Stimulated activated naive CD8-positive, alpha-beta T cell treated with anti-CD3 and anti-CD28 coated beads, Interleukin-15, Interleukin-2, amounts not matched to agents 100 ng/mL and 50 ng/mL, for 24 hours (primary cell): ENCODE measurements around the gene TMEM165.

Experiments used
- H3K27ac Mint-ChIP-seq: one replicate; pipeline ENCODE4 v1.8.0; 2021; ENCODE audit warnings: mild to moderate bottlenecking, mixed read lengths
- H3K27me3 Mint-ChIP-seq: one replicate; pipeline ENCODE4 v1.8.0; 2021; ENCODE audit warnings: mixed read lengths
- H3K36me3 Mint-ChIP-seq: one replicate; pipeline ENCODE4 v1.8.0; 2021; ENCODE audit warnings: low read depth, mixed read lengths
- H3K4me1 Mint-ChIP-seq: one replicate; pipeline ENCODE4 v1.8.0; 2021; ENCODE audit warnings: low read depth, mixed read lengths
- H3K4me3 Mint-ChIP-seq: one replicate; pipeline ENCODE4 v1.8.0; 2021; ENCODE audit warnings: mild to moderate bottlenecking, mixed read lengths
- H3K9me3 Mint-ChIP-seq: one replicate; pipeline ENCODE4 v1.8.0; 2021; ENCODE audit warnings: mixed read lengths

TMEM165 gene

GRCh38 chr4:55446578-55446922 is 50.8 kb downstream of the TMEM165 start:
- no peaks in the 10 kb centered on the region for H3K9me3 Mint-ChIP-seq
- no peak overlapping the region for H3K4me3 Mint-ChIP-seq
- no peak overlapping the region for H3K27ac Mint-ChIP-seq
- H3K4me1 Mint-ChIP-seq: peaks cover 15% of the 10 kb centered on the region
- H3K36me3 Mint-ChIP-seq: peaks cover 50% of the 10 kb centered on the region
- no peaks in the 10 kb centered on the region for H3K27me3 Mint-ChIP-seq

- Mint-ChIP-seq H3K27ac (no peak overlapping the region), H3K4me1 (peaks cover 15% of the 10 kb centered on the region), H3K4me3 (no peak overlapping the region), H3K9me3 (no peaks in the 10 kb centered on the region), H3K27me3 (no peaks in the 10 kb centered on the region), H3K36me3 (peaks cover 52% of the 10 kb centered on the region)
Observed at GRCh38 chr4:55447108-55447708, 51.5 kb downstream of the TMEM165 start.

GRCh38 chr4:55447831-55448230 is 52.1 kb downstream of the TMEM165 start:
- H3K4me1 Mint-ChIP-seq: peaks cover 11% of the 10 kb centered on the region
- H3K27me3 Mint-ChIP-seq: no peaks in the 10 kb centered on the region
- H3K36me3 Mint-ChIP-seq: peaks cover 50% of the 10 kb centered on the region
- H3K9me3 Mint-ChIP-seq: no peaks in the 10 kb centered on the region
- no peak overlapping the region for H3K27ac Mint-ChIP-seq
- H3K4me3 Mint-ChIP-seq: no peak overlapping the region

DNA sequence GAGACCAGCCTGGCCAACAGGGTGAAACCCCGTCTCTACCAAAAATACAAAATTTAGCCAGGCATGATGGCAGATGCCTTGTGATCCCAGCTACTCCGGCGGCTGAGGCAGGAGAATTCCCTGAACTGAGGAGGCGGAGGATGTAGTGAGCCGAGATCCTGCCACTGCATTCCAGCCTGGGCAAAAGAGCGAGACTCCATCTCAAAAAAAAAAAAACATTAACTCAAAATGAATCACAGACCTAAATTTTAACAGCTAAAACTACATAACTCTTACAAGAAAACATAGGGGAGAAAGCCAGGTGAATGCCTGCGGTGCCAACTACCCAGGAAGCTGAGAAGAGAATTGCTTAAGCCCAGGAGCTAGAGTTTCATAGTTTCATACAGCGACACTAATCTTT is 54.8 kb downstream of the TMEM165 start:
- Mint-ChIP-seq H3K9me3 (no peaks in the 10 kb centered on the region), H3K27ac (no peak overlapping the region), H3K4me3 (no peak overlapping the region), H3K27me3 (no peaks in the 10 kb centered on the region), H3K4me1 (peaks cover 11% of the 10 kb centered on the region), H3K36me3 (peaks cover 58% of the 10 kb centered on the region)

DNA sequence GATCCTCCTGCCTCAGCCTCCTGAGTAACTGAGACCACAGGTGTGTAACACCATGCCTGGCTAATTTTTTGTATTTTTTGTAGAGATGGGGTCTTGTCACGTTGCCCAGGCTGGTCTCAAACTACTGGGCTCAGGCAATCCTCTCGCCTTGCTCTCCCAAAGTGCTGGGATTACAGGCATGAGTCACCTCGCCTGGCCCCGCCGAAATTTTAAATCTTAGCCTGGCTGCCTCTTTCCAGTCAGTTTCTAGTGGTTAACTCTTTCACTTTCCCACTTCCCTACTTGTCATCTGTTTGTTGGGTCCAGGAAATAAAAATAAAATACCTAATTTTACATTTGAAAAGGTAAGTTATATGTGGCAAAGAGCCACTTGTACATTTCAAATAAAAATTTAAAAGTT is 62.4 kb downstream of the TMEM165 start:
- Mint-ChIP-seq H3K4me3 (no peak overlapping the region), H3K36me3 (peaks cover 29% of the 10 kb centered on the region), H3K27me3 (no peaks in the 10 kb centered on the region), H3K9me3 (no peaks in the 10 kb centered on the region), H3K4me1 (no peaks in the 10 kb centered on the region), H3K27ac (no peak overlapping the region)

GRCh38 chr4:55458611-55459010 is 62.9 kb downstream of the TMEM165 start:
- no peak overlapping the region for H3K4me3 Mint-ChIP-seq
- H3K36me3 Mint-ChIP-seq: peaks cover 30% of the 10 kb centered on the region
- H3K9me3 Mint-ChIP-seq: no peaks in the 10 kb centered on the region
- no peak overlapping the region for H3K27ac Mint-ChIP-seq
- no peaks in the 10 kb centered on the region for H3K27me3 Mint-ChIP-seq
- no peaks in the 10 kb centered on the region for H3K4me1 Mint-ChIP-seq

- Mint-ChIP-seq H3K4me1 (no peaks in the 10 kb centered on the region), H3K27ac (no peak overlapping the region), H3K36me3 (peaks cover 42% of the 10 kb centered on the region), H3K9me3 (peaks cover 4% of the 10 kb centered on the region), H3K27me3 (no peaks in the 10 kb centered on the region), H3K4me3 (no peak overlapping the region)
Observed at GRCh38 chr4:55466001-55466400, 70.2 kb downstream of the TMEM165 start.

DNA sequence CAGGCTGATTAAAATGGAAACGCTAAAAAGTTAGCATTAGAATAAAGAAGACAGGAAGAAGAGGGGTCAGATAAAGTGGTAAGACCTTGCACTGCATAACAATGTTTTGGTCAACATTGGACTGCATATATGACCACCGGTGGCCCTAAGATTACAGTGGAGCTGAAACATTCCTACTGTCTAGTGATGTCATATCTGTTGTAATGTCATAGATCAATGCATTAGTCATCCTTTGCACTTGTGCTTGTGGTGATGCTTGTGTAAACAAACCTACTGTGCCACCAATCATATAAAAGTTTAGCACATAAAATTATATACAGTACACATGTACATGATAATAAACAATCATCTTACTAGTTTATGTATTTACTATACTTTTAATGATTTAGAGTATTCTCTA is 73.0 kb downstream of the TMEM165 start:
- H3K27ac Mint-ChIP-seq: no peak overlapping the region
- no peak overlapping the region for H3K4me3 Mint-ChIP-seq
- H3K36me3 Mint-ChIP-seq: peaks cover 36% of the 10 kb centered on the region
- peaks cover 4% of the 10 kb centered on the region for H3K9me3 Mint-ChIP-seq
- H3K27me3 Mint-ChIP-seq: no peaks in the 10 kb centered on the region
- no peaks in the 10 kb centered on the region for H3K4me1 Mint-ChIP-seq

DNA sequence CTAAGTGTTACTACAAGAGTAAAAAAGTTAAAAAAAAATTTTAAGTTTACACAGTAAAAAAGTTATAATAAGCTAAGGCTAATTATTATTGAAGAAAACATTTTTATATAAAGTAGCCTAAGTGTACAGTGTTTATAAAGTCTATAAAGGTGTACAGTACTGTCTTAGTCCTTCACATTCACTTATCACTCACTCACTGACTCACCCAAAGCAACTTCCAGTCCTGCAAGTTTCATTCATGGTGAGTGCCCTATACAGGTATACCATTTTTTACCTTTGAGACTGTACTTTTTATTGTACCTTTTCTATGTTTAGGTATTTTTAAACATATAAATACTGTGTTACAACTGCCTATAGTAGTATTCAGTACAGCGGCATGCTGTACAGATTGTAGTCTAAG is 74.2 kb downstream of the TMEM165 start:
- Mint-ChIP-seq H3K9me3 (peaks cover 4% of the 10 kb centered on the region), H3K4me3 (no peak overlapping the region), H3K27me3 (no peaks in the 10 kb centered on the region)

More for the DNA sequence above, 74.2 kb downstream of the TMEM165 start:
- Mint-ChIP-seq H3K27ac (no peak overlapping the region), H3K4me1 (peaks cover 7% of the 10 kb centered on the region), H3K36me3 (peaks cover 44% of the 10 kb centered on the region)
